ENCODE results near the gene FCSK.

FCSK gene

GRCh38 chr16:70474320-70475053 is 20.1 kb downstream of the FCSK start:
- no peak for TF ChIP-seq CTCF (conservative IDR thresholded peaks at IDR 0.05)
- TF ChIP-seq ZFX (IDR thresholded peaks at IDR 0.05), result no peak

GRCh38 chr16:70475054-70475871 is 20.9 kb downstream of the FCSK start:
- no peak overlapping the region for H3K27ac ChIP-seq
- TF ChIP-seq CTCF (conservative IDR thresholded peaks at IDR 0.05) (no peak), ZFX (IDR thresholded peaks at IDR 0.05) (no peak)

More at GRCh38 chr16:70474320-70475053, 20.1 kb downstream of the FCSK start:
- H3K27ac ChIP-seq, result no peak overlapping the region

DNA sequence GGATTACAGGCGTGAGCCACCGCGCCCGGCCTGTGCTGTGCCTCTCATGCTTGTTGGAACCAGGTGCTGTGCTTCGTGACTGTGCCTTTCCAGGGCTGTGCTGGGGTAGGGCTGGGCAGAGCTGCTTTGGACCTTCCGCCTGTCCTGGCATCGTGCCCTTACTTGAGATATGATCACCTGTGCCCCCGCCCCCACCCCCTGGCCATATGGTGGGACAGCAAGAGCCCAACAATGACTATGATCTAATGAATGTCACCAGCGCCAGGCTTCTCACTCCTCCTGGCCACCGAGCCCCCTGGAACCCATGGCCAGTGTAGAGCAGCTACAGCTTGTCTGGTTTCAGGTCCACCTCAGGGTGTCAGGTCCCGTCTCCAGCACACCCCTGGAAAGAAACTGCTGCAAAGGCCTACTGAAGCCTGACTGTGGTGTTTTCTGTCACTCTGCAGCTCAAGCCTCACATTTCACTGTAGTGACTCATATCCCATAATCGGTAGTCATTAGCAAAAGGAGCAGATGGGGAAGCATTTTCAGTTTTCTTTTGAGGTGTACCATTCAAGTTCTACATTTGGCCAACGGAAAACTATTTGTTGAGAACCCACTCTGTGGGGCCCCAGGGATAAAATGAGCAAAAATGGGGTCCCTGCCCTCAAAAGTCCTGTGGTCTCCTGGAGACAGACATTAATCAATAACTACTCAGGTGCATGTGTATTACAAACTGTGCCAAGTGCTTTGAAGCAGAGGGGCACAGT is 22.1 kb downstream of the FCSK start:
- TF ChIP-seq CTCF (conservative IDR thresholded peaks at IDR 0.05) (no peak), ZFX (IDR thresholded peaks at IDR 0.05) (no peak)
- no peak overlapping the region for H3K27ac ChIP-seq

DNA sequence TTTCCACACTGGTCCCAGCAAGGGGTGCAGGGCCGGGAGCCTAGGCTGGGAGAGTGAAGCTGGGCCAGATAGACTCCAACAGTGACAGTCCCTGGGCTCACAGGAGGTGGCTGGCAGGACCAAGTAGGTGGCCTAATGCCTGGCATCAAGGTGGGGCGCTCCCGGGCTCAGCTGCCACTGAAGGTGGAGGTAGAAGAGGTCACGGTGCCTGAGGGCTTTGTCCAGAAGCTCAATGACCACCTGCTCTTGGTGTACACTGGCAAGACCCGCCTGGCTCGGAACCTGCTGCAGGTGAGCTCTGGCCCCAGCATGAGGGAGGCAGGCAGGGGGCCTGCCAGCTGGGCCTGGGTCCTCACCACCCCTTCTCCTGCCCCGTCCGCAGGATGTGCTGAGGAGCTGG is 23.8 kb downstream of the FCSK start:
- TF ChIP-seq CTCF (conservative IDR thresholded peaks at IDR 0.05), result no peak
- TF ChIP-seq ZFX (IDR thresholded peaks at IDR 0.05), result no peak
- no peak overlapping the region for H3K27ac ChIP-seq

DNA sequence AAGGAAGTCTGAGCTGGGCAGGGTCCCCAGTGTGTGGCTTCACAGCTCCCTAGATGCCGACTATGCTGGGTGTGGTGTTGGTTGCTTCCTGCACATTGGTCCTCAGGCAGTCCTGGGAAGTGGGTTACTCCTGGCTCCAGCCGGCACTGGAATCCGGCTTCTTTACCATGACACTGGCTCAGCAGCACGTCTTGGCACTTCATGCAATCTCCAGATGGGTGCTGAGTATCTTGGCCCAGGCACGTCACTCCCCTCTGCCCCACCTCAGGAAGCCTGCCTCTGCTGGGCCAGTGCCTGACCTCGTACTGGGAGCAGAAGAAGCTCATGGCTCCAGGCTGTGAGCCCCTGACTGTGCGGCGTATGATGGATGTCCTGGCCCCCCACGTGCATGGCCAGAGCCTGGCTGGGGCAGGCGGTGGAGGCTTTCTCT is 24.5 kb downstream of the FCSK start:
- TF ChIP-seq ZFX (IDR thresholded peaks at IDR 0.05), result no peak
- no peak for TF ChIP-seq CTCF (conservative IDR thresholded peaks at IDR 0.05)
- H3K27ac ChIP-seq, result no peak overlapping the region

GRCh38 chr16:70480127-70481105 is 26.0 kb downstream of the FCSK start:
- TF ChIP-seq CTCF (conservative IDR thresholded peaks at IDR 0.05), result no peak
- no peak for TF ChIP-seq ZFX (IDR thresholded peaks at IDR 0.05)
- H3K27ac ChIP-seq, result no peak overlapping the region

All from C4-2B (cell line).